Daoy (cell line): ENCODE measurements around the gene TMEM232. TPM values are rescaled to one million over a fixed set of nuclear protein-coding genes. Genes with fewer than 3 reads are reported as not detected.
"Not testable (repeated sequence)": the region's sequence is repeated elsewhere in the genome, so short reads cannot be mapped to it uniquely, and the experiment has no call there.

Source experiments
- DNase-seq: peaks from one replicate; pipeline ENCODE4 v3.0.0-alpha.2; 2015; ENCODE audit warnings: low read depth
- total RNA-seq: library from RNA; depleted of rRNA; stranded (reverse); fragments of >200 nt; shearing (Covaris generic); gene quantifications from 2 replicates; pipeline ENCODE4 v1.2.3, GENCODE V29; 2014

The TMEM232 gene
- total RNA-seq, 1 experiment from 2014 or later = not detected

- DNase-seq = no peak
Observed at GRCh38 chr5:110707260-110707844, 19.1 kb downstream of the TMEM232 start.

GRCh38 chr5:110705349-110705748 lies 21.1 kb downstream of the TMEM232 start:
- no peak for DNase-seq

- DNase-seq = no peak
Observed at GRCh38 chr5:110703481-110703880, 23.0 kb downstream of the TMEM232 start.

- no peak for DNase-seq
Observed at GRCh38 chr5:110702704-110703103, 23.8 kb downstream of the TMEM232 start.

GRCh38 chr5:110702300-110702699 lies 24.2 kb downstream of the TMEM232 start:
- DNase-seq = no peak

- DNase-seq = not testable (repeated sequence)
Observed at GRCh38 chr5:110692669-110693068, 33.8 kb downstream of the TMEM232 start.

- not testable (repeated sequence) for DNase-seq
Observed at GRCh38 chr5:110690587-110690986, 35.9 kb downstream of the TMEM232 start.

- no peak for DNase-seq
Observed at GRCh38 chr5:110687485-110687884, 39.0 kb downstream of the TMEM232 start.

- DNase-seq = no peak
Observed at GRCh38 chr5:110686270-110686669, 40.2 kb downstream of the TMEM232 start.

- no peak for DNase-seq
Observed at GRCh38 chr5:110681953-110682352, 44.5 kb downstream of the TMEM232 start.

GRCh38 chr5:110681109-110681508 lies 45.4 kb downstream of the TMEM232 start:
- no peak for DNase-seq

- not testable (repeated sequence) for DNase-seq
Observed at GRCh38 chr5:110676554-110676953, 49.9 kb downstream of the TMEM232 start.

GRCh38 chr5:110665184-110665726 lies 61.2 kb downstream of the TMEM232 start:
- DNase-seq = no peak

GRCh38 chr5:110663525-110663924 lies 62.9 kb downstream of the TMEM232 start:
- no peak for DNase-seq

- DNase-seq = no peak
Observed at GRCh38 chr5:110658006-110658405, 68.5 kb downstream of the TMEM232 start.

GRCh38 chr5:110653231-110653970 lies 73.1 kb downstream of the TMEM232 start:
- DNase-seq = no peak

- no peak for DNase-seq
Observed at GRCh38 chr5:110651507-110651906, 75.0 kb downstream of the TMEM232 start.

- no peak for DNase-seq
Observed at GRCh38 chr5:110644357-110644756, 82.1 kb downstream of the TMEM232 start.

- no peak for DNase-seq
Observed at GRCh38 chr5:110638970-110639902, 87.2 kb downstream of the TMEM232 start.

- DNase-seq = no peak
Observed at GRCh38 chr5:110634475-110634874, 92.0 kb downstream of the TMEM232 start.

GRCh38 chr5:110631236-110631635 lies 95.2 kb downstream of the TMEM232 start:
- no peak for DNase-seq

GRCh38 chr5:110630350-110630749 lies 96.1 kb downstream of the TMEM232 start:
- no peak for DNase-seq
